CD4-positive, alpha-beta T cell (primary cell): ENCODE data around the gene DDC. TPM values are rescaled to one million over a fixed set of nuclear protein-coding genes. Genes with fewer than 3 reads are reported as not detected.

ENCODE experiments used
- ATAC-seq: fragments of 200-7000 bp; cut with Tn5 transposase; one replicate; pipeline ENCODE4 v1.10.0; 2022; ENCODE audit warnings: mild to moderate bottlenecking; ENCODE audit not compliant: poor library complexity
- CTCF ChIA-PET: fragments of 350-600 bp; sonication (Branson Sonifier 250); formaldehyde crosslinking; loops from one replicate; lab custom pipeline; 2021; ENCODE audit warnings: antibody characterized with exemption, inconsistent platforms; lab: Charles Lee
- POLR2A ChIA-PET: fragments of 350-600 bp; sonication (Branson Sonifier 250); formaldehyde crosslinking; loops from one replicate; lab custom pipeline; 2021; ENCODE audit warnings: antibody characterized with exemption, inconsistent platforms; lab: Charles Lee
- DNase-seq, 14 experiments: peaks; one replicate each; pipeline ENCODE4 v3.0.0-alpha.2; 2013 to 2020; ENCODE audit warnings: mixed read lengths in 2 of 14
- H3K27ac ChIP-seq, 2 donors: one replicate each; pipeline versions ENCODE4 v1.5.1 to v1.7.0; 2013; ENCODE audit warnings: low read length in 2 of 2, low read depth in 1 of 2, mild to moderate bottlenecking in 1 of 2
- H3K27me3 ChIP-seq, 2 experiments: 1 replicate in 1 of 2; 2 replicates in 1 of 2; pipeline versions ENCODE4 v1.6.1 to v1.7.0; 2013; ENCODE audit warnings: low read length in 2 of 2, control low read depth in 1 of 2, mild to moderate bottlenecking in 1 of 2, moderate library complexity in 1 of 2; ENCODE audit not compliant: insufficient read depth in 2 of 2, control insufficient read depth in 1 of 2
- H3K36me3 ChIP-seq: one replicate; pipeline ENCODE4 v1.6.1; 2013; ENCODE audit warnings: low read length, control low read depth; ENCODE audit not compliant: insufficient read depth
- H3K4me1 ChIP-seq: one replicate; pipeline ENCODE4 v1.6.1; 2013; ENCODE audit warnings: low read length, control low read depth; ENCODE audit not compliant: insufficient read depth
- H3K4me3 ChIP-seq: one replicate; pipeline ENCODE4 v1.5.1; 2013; ENCODE audit warnings: mild to moderate bottlenecking, low read length, moderate library complexity
- H3K9me3 ChIP-seq, 2 experiments: 1 replicate in 1 of 2; 2 replicates in 1 of 2; pipeline versions ENCODE4 v1.6.1 to v1.7.0; 2013; ENCODE audit warnings: low read length in 2 of 2, mild to moderate bottlenecking in 2 of 2, control low read depth in 1 of 2, moderate library complexity in 1 of 2; ENCODE audit not compliant: control insufficient read depth in 1 of 2, insufficient read depth in 1 of 2
- H3K27ac Mint-ChIP-seq: one replicate; pipeline ENCODE4 v1.8.0; 2020; ENCODE audit warnings: mixed read lengths
- H3K27me3 Mint-ChIP-seq: one replicate; pipeline ENCODE4 v1.8.0; 2021; ENCODE audit warnings: mixed read lengths
- H3K36me3 Mint-ChIP-seq: one replicate; pipeline ENCODE4 v1.8.0; 2021; ENCODE audit warnings: low read depth, mixed read lengths
- H3K4me1 Mint-ChIP-seq: one replicate; pipeline ENCODE4 v1.8.0; 2021; ENCODE audit warnings: low read depth, mixed read lengths
- H3K4me3 Mint-ChIP-seq: one replicate; pipeline ENCODE4 v1.8.0; 2020; ENCODE audit warnings: mild to moderate bottlenecking, mixed read lengths
- H3K9me3 Mint-ChIP-seq: one replicate; pipeline ENCODE4 v1.8.0; 2020; ENCODE audit warnings: mixed read lengths
- CTCF ChIP-seq: fragments of 200-600 bp; IDR thresholded peaks from one replicate; pipeline ENCODE4 v1.8.0; 2022; ENCODE audit warnings: antibody characterized with exemption, mild to moderate bottlenecking
- intact Hi-C, 2 experiments: fragments of 100-400 bp; cut with DNase I in 1 of 2; cut with micrococcal nuclease in 1 of 2; formaldehyde crosslinking; loops; one replicate each; pipeline versions ENCODE4 v1.15.1 to v1.9.0; 2023 to 2025; cut with DNase I, micrococcal nuclease
- total RNA-seq, 174 experiments: library from RNA in 2 of 174; stranded (reverse) in 2 of 174; gene quantifications; one replicate each; pipeline ENCODE4 v1.2.3 and lab custom pipeline; 2021 to 2026

The DDC gene
- total RNA-seq, 2 experiments from 2014 or later: not detected

- no peaks in the 10 kb centered on the region for H3K27me3 ChIP-seq
- no peaks in the 10 kb centered on the region for H3K36me3 Mint-ChIP-seq
- H3K4me1 ChIP-seq: no peaks in the 10 kb centered on the region
- H3K36me3 ChIP-seq: no peaks in the 10 kb centered on the region
- TF ChIP-seq CTCF: no peak
- no peak for DNase-seq
- H3K27ac ChIP-seq: no peak overlapping the region
- H3K4me1 Mint-ChIP-seq: no peaks in the 10 kb centered on the region
- no peaks in the 10 kb centered on the region for H3K9me3 ChIP-seq
- no peak overlapping the region for H3K4me3 Mint-ChIP-seq
- ATAC-seq: no peak
- no peaks in the 10 kb centered on the region for H3K9me3 Mint-ChIP-seq
- POLR2A ChIA-PET: no interaction called here
- CTCF ChIA-PET: no interaction called here
- no peak overlapping the region for H3K4me3 ChIP-seq
- intact Hi-C loops: no loop called here
- H3K27ac Mint-ChIP-seq: no peak overlapping the region
- H3K27me3 Mint-ChIP-seq: peaks cover 2% of the 10 kb centered on the region
These were observed 78.7 kb downstream of the DDC start for GRCh38 chr7:50486512-50486911.

- H3K27me3 ChIP-seq: no peaks in the 10 kb centered on the region
- no peak overlapping the region for H3K4me3 ChIP-seq
- intact Hi-C loops: no loop called here
- H3K36me3 ChIP-seq: no peaks in the 10 kb centered on the region
- H3K4me1 Mint-ChIP-seq: no peaks in the 10 kb centered on the region
- no peaks in the 10 kb centered on the region for H3K4me1 ChIP-seq
- no peaks in the 10 kb centered on the region for H3K9me3 ChIP-seq
- ChIA-PET POLR2A (no interaction called here), CTCF (no interaction called here)
- no peak for TF ChIP-seq CTCF
- ATAC-seq: no peak
- DNase-seq: no peak
- no peak overlapping the region for H3K4me3 Mint-ChIP-seq
- no peaks in the 10 kb centered on the region for H3K9me3 Mint-ChIP-seq
- H3K27ac Mint-ChIP-seq: no peak overlapping the region
- no peaks in the 10 kb centered on the region for H3K27me3 Mint-ChIP-seq
- no peak overlapping the region for H3K27ac ChIP-seq
- no peaks in the 10 kb centered on the region for H3K36me3 Mint-ChIP-seq
These were observed 83.3 kb downstream of the DDC start for GRCh38 chr7:50481867-50482266.

- H3K27ac Mint-ChIP-seq: no peak overlapping the region
- Histone ChIP-seq H3K27me3 (no peaks in the 10 kb centered on the region), H3K9me3 (no peaks in the 10 kb centered on the region), H3K4me3 (no peak overlapping the region), H3K36me3 (no peaks in the 10 kb centered on the region), H3K27ac (no peak overlapping the region), H3K4me1 (no peaks in the 10 kb centered on the region)
- H3K27me3 Mint-ChIP-seq: no peaks in the 10 kb centered on the region
- CTCF ChIA-PET: no interaction called here
- H3K4me3 Mint-ChIP-seq: no peak overlapping the region
- no peak for TF ChIP-seq CTCF
- no peaks in the 10 kb centered on the region for H3K9me3 Mint-ChIP-seq
- POLR2A ChIA-PET: no interaction called here
- H3K36me3 Mint-ChIP-seq: no peaks in the 10 kb centered on the region
- intact Hi-C loops: no loop called here
- no peak for ATAC-seq
- DNase-seq: no peak
- no peaks in the 10 kb centered on the region for H3K4me1 Mint-ChIP-seq
These were observed 84.4 kb downstream of the DDC start for GRCh38 chr7:50480797-50481196.
